DOHH2 (cell line): ENCODE results near the gene POMP.

Source experiments
- H3F3A ChIP-seq: fragments of 200-600 bp; sonication (generic), shearing (Covaris generic); 2 replicates; pipeline ENCODE4 v1.6.0; 2016; ENCODE audit warnings: antibody characterized with exemption, mild to moderate bottlenecking; ENCODE audit not compliant: control insufficient read depth, insufficient read depth
- H3K27ac ChIP-seq: fragments of 200-600 bp; sonication (generic); 2 replicates; pipeline ENCODE4 v1.5.1; 2014; ENCODE audit warnings: low read depth, mild to moderate bottlenecking, low read length, moderate library complexity
- H3K27me3 ChIP-seq: fragments of 200-600 bp; sonication (generic); 2 replicates; pipeline ENCODE4 v1.6.1; 2014; ENCODE audit warnings: mild to moderate bottlenecking, low read length, mixed read lengths; ENCODE audit not compliant: control insufficient read depth
- H3K36me3 ChIP-seq: fragments of 200-600 bp; sonication (generic); 2 replicates; pipeline ENCODE4 v1.6.1; 2014; ENCODE audit warnings: mild to moderate bottlenecking, low read length, moderate library complexity, mixed read lengths; ENCODE audit not compliant: control insufficient read depth
- H3K4me1 ChIP-seq: fragments of 200-600 bp; sonication (generic); 2 replicates; pipeline ENCODE4 v1.6.1; 2014; ENCODE audit warnings: mild to moderate bottlenecking, low read length, mixed read lengths; ENCODE audit not compliant: control insufficient read depth
- H3K4me2 ChIP-seq: fragments of 200-600 bp; sonication (generic); 2 replicates; pipeline ENCODE4 v1.6.0; 2014; ENCODE audit warnings: mild to moderate bottlenecking, low read length, moderate library complexity
- H3K4me3 ChIP-seq: fragments of 200-600 bp; sonication (generic); 2 replicates; pipeline ENCODE4 v1.5.1; 2014; ENCODE audit warnings: mild to moderate bottlenecking, low read length, mixed read lengths
- H3K79me2 ChIP-seq: fragments of 200-600 bp; sonication (generic); 2 replicates; pipeline ENCODE4 v1.6.1; 2014; ENCODE audit warnings: mild to moderate bottlenecking, low read length, mixed read lengths; ENCODE audit not compliant: control insufficient read depth
- H3K9me2 ChIP-seq: fragments of 200-600 bp; sonication (generic); replicated peaks from 2 replicates; pipeline ENCODE4 v1.6.1; 2014; ENCODE audit warnings: mild to moderate bottlenecking, low read length, mixed read lengths; ENCODE audit not compliant: control insufficient read depth
- H3K9me3 ChIP-seq: fragments of 200-600 bp; sonication (generic); 2 replicates; pipeline ENCODE4 v1.6.1; 2014; ENCODE audit warnings: antibody characterized with exemption, low read length, mixed read lengths; ENCODE audit not compliant: control insufficient read depth, insufficient read depth
- H4K20me1 ChIP-seq: fragments of 200-600 bp; sonication (generic); 2 replicates; pipeline ENCODE4 v1.6.0; 2014; ENCODE audit warnings: low read depth, mild to moderate bottlenecking, antibody characterized with exemption, low read length, moderate library complexity; ENCODE audit not compliant: control insufficient read depth, insufficient read depth
- CTCF ChIP-seq: fragments of 200-600 bp; sonication (generic); IDR thresholded peaks from one replicate; pipeline ENCODE4 v1.5.1; 2014; ENCODE audit warnings: antibody characterized with exemption, mild to moderate bottlenecking, low read depth, low read length; ENCODE audit not compliant: poor library complexity, severe bottlenecking
- EZH2phosphoT487 ChIP-seq: fragments of 200-600 bp; sonication (generic); IDR thresholded peaks from 2 replicates; pipeline ENCODE4 v1.6.1; 2017; ENCODE audit warnings: borderline replicate concordance, mild to moderate bottlenecking, antibody characterized with exemption, low read length, moderate library complexity, mixed read lengths

POMP gene

GRCh38 chr13:28707629-28708427 lies 48.9 kb downstream of the POMP start:
- Histone ChIP-seq H3K79me2 (no peaks in the 10 kb centered on the region), H3K9me3 (no peaks in the 10 kb centered on the region), H3K4me3 (no peak overlapping the region), H3K4me2 (no peak overlapping the region), H3K27me3 (no peaks in the 10 kb centered on the region), H3K4me1 (peaks cover 6% of the 10 kb centered on the region), H3K9me2 (no peaks in the 10 kb centered on the region), H3F3A (no peaks in the 10 kb centered on the region), H3K36me3 (no peaks in the 10 kb centered on the region), H3K27ac (no peak overlapping the region), H4K20me1 (no peaks in the 10 kb centered on the region)
- TF ChIP-seq EZH2phosphoT487 (no peak), CTCF (no peak)

DNA sequence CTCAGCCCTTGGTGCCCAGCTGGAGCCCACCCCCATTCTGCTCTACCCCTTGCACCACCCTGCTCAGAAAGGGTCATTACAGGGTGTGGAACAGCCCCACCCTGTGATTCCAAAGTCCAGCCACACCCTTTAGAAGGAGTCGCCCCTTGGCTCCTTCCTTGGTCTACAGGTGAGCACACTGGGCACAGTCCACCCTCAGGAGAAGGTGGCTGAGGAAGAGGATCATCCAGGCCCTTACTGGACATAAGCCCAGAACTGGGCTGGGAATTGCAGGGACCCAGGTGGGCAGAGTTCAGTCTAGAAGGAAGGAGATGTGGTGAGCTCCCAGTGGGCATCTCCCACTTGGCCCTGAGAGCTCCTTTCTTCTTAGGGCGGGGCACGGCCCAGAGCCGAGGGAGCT lies 51.2 kb downstream of the POMP start:
- TF ChIP-seq CTCF = no peak
- TF ChIP-seq EZH2phosphoT487 = no peak
- Histone ChIP-seq H3K27ac (no peak overlapping the region), H3K4me2 (no peak overlapping the region)

DNA sequence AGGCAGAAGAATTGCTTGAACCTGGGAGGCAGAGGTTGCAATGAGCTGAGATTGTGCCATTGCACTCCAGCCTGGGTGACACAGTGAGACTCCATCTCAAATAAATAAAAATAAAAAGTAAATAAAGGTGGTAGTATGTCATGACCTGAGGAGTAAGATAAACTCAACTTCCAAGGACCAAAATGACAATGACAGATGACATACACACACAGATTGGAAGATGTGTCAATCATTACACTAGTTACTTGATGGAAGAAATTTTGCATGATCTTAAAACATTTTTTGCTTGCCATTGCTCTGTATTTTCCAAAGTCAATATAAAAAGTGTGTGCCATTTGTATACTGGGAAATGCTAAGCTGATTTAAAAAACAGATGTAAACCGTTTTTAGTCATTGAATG lies 55.7 kb downstream of the POMP start:
- Histone ChIP-seq H3K9me3 (no peaks in the 10 kb centered on the region), H3K4me1 (peaks cover 15% of the 10 kb centered on the region), H3K9me2 (no peaks in the 10 kb centered on the region), H3F3A (no peaks in the 10 kb centered on the region), H3K36me3 (no peaks in the 10 kb centered on the region), H3K4me3 (no peak overlapping the region), H3K4me2 (no peak overlapping the region), H4K20me1 (no peaks in the 10 kb centered on the region), H3K79me2 (no peaks in the 10 kb centered on the region), H3K27me3 (no peaks in the 10 kb centered on the region), H3K27ac (no peak overlapping the region)
- no peak for TF ChIP-seq EZH2phosphoT487

More for the DNA sequence above, 51.2 kb downstream of the POMP start:
- Histone ChIP-seq H3K27me3 (no peaks in the 10 kb centered on the region), H3K4me1 (peaks cover 6% of the 10 kb centered on the region), H3F3A (no peaks in the 10 kb centered on the region), H3K4me3 (no peak overlapping the region), H3K9me3 (no peaks in the 10 kb centered on the region), H3K9me2 (no peaks in the 10 kb centered on the region), H3K36me3 (no peaks in the 10 kb centered on the region), H3K79me2 (no peaks in the 10 kb centered on the region), H4K20me1 (no peaks in the 10 kb centered on the region)

GRCh38 chr13:28716511-28716910 lies 57.6 kb downstream of the POMP start:
- Histone ChIP-seq H3F3A (no peaks in the 10 kb centered on the region), H3K36me3 (no peaks in the 10 kb centered on the region), H4K20me1 (no peaks in the 10 kb centered on the region), H3K4me2 (no peak overlapping the region), H3K9me2 (no peaks in the 10 kb centered on the region), H3K27ac (no peak overlapping the region), H3K4me3 (no peak overlapping the region), H3K9me3 (no peaks in the 10 kb centered on the region), H3K79me2 (no peaks in the 10 kb centered on the region), H3K4me1 (peaks cover 15% of the 10 kb centered on the region), H3K27me3 (no peaks in the 10 kb centered on the region)
- TF ChIP-seq CTCF (no peak), EZH2phosphoT487 (no peak)
